ENCODE measurements around the gene GPAT3.

GPAT3 gene

GRCh38 chr4:83589279-83589678 lies 53.4 kb downstream of the GPAT3 start:
- H3K4me3 ChIP-seq (ENCODE audit: low read depth, low read length), result no peak overlapping the region
- no peaks in the 10 kb centered on the region for H3K36me3 ChIP-seq (ENCODE audit: control insufficient read depth in 2 of 2, insufficient read depth in 1 of 2, low read length in 2 of 2)
- POLR2A ChIA-PET, result no interaction called here
- H3K9me3 ChIP-seq (ENCODE audit: control insufficient read depth, insufficient read depth, low read depth, low read length), result no peaks in the 10 kb centered on the region
- H3K4me1 ChIP-seq (ENCODE audit: control insufficient read depth, insufficient read depth, low read length), result no peaks in the 10 kb centered on the region
- H3K27ac ChIP-seq (ENCODE audit: extremely low read depth, low read depth, low read length), result no peak overlapping the region
- TF ChIP-seq ZNF561 (tag by site-specific recombination; IDR thresholded peaks at IDR 0.05; ENCODE audit: borderline replicate concordance), result no peak
- 0 out of 2 replicates have a peak, but pooled peaks have one; percentile 6 for TF ChIP-seq FEZF1 (tag by site-specific recombination; IDR thresholded peaks at IDR 0.05)
- CTCF ChIA-PET, result interaction anchor here (1.0 kb wide), 1 partner anchor 56 kb away, joined by 3 read pairs; no protein-coding TSS in a partner anchor

- ChIA-PET CTCF (no interaction called here), POLR2A (no interaction called here)
- Histone ChIP-seq H3K9me3 (ENCODE audit: control insufficient read depth, insufficient read depth, low read depth, low read length) (no peaks in the 10 kb centered on the region), H3K4me1 (ENCODE audit: control insufficient read depth, insufficient read depth, low read length) (no peaks in the 10 kb centered on the region), H3K27ac (ENCODE audit: extremely low read depth, low read depth, low read length) (no peak overlapping the region), H3K36me3 (ENCODE audit: control insufficient read depth in 2 of 2, insufficient read depth in 1 of 2, low read length in 2 of 2) (peaks cover 0 to 5% of the 10 kb centered on the region in 2 experiments; a peak in 1 of 3 replicates), H3K4me3 (ENCODE audit: low read depth, low read length) (no peak overlapping the region)
- no peak for TF ChIP-seq PRDM2 (tag by site-specific recombination; IDR thresholded peaks at IDR 0.05; ENCODE audit: borderline replicate concordance)
- TF ChIP-seq ZNF26 (tag by site-specific recombination; IDR thresholded peaks at IDR 0.05), result no peak
- no peak for TF ChIP-seq ZNF114 (tag by site-specific recombination; IDR thresholded peaks at IDR 0.05)
- no peak for TF ChIP-seq ZNF146 (tag by site-specific recombination; IDR thresholded peaks at IDR 0.05)
- no peak for TF ChIP-seq MEIS1 (CRISPR knock-in tag; IDR thresholded peaks at IDR 0.05; ENCODE audit: borderline replicate concordance)
- no peak for TF ChIP-seq ZNF521 (tag by site-specific recombination; IDR thresholded peaks at IDR 0.05)
- TF ChIP-seq ZNF221 (tag by site-specific recombination; IDR thresholded peaks at IDR 0.05; ENCODE audit: borderline replicate concordance), result no peak
- no peak for TF ChIP-seq ZNF660 (tag by site-specific recombination; IDR thresholded peaks at IDR 0.05)
- TF ChIP-seq ZNF223 (tag by site-specific recombination; IDR thresholded peaks at IDR 0.05), result no peak
- TF ChIP-seq ZNF561 (tag by site-specific recombination; IDR thresholded peaks at IDR 0.05; ENCODE audit: borderline replicate concordance), result no peak
- no peak for TF ChIP-seq ZFP41 (tag by site-specific recombination; IDR thresholded peaks at IDR 0.05; ENCODE audit: borderline replicate concordance)
- TF ChIP-seq ZEB2 (tag by site-specific recombination; IDR thresholded peaks at IDR 0.05), result no peak
- no peak for TF ChIP-seq ZBTB20 (tag by site-specific recombination; IDR thresholded peaks at IDR 0.05)
- TF ChIP-seq ZNF488 (tag by site-specific recombination; IDR thresholded peaks at IDR 0.05), result no peak
- no peak for TF ChIP-seq ZNF112 (tag by site-specific recombination; IDR thresholded peaks at IDR 0.05)
- TF ChIP-seq ZNF211 (tag by site-specific recombination; IDR thresholded peaks at IDR 0.05; ENCODE audit: low read depth), result no peak
- TF ChIP-seq ZNF792 (tag by site-specific recombination; IDR thresholded peaks at IDR 0.05), result no peak
Measured at GRCh38 chr4:83591056-83591455, 55.1 kb downstream of the GPAT3 start.
